ENCODE measurements around the gene RRP1B.
A peak's percentile ranks its signal among the peaks of the same experiment; 100 is the strongest.

The RRP1B gene

DNA sequence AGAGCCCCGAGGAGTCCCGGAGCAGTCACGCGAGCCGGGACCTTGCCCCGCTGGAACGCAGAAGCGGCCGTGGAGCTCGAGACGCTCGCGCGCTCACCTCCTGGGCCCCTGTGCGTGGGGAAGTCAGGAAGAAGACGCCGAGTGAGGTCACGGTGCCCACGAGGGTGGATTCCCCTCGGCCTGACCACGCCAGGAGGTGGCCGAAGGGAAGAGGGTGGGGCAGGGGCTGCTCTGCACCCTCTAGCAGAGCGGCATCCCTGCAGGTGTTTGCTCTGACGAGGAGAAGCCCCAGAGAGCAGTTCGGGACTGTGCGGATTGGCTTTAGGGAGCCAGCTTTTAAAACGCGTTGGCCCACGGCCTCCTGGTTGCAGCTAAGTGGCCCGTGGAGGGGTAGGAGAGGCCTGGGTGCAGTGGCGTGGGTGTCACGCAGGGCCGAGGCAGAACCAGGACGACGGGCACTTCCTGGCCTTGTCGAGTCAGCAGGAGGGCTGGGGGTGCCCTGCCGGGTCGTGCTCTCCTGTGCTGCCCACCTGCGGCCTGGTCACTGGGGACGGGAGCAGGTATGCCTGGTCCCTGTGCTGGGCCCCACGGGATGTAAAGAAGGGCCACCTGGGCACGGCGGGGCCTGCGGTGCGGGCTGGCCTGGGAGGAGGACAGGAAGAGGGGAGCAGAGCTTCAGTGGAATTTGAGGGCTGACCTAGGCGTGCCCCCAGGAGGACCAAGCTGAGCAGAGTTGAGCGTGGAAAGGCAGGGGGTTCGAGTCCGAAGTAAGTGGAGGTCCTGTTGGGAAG is 60.6 kb downstream of the RRP1B start:
- Histone ChIP-seq H3K4ac (ENCODE audit: low read depth, low read length) (peak overlapping the region; percentile 88), H3K79me2 (ENCODE audit: control insufficient read depth, insufficient read depth, low read length) (peaks cover 15% of the 10 kb centered on the region), H3K18ac (ENCODE audit: low read length) (peak overlapping the region; percentile 35), H3K27me3 (ENCODE audit: insufficient read depth, low read length, poor library complexity) (no peaks in the 10 kb centered on the region), H2BK5ac (ENCODE audit: low read length) (no peak overlapping the region), H2AK5ac (ENCODE audit: low read length) (no peak overlapping the region), H3K4me1 (ENCODE audit: control insufficient read depth, low read depth, low read length) (peaks cover 2% of the 10 kb centered on the region), H3K4me2 (ENCODE audit: low read length) (peak overlapping the region; percentile 67), H3K9ac (ENCODE audit: low read length) (peak overlapping the region; percentile 91), H3K4me3 (ENCODE audit: low read length) (peak overlapping the region; percentile 79), H4K8ac (ENCODE audit: low read depth, low read length) (no peak overlapping the region), H3K36me3 (ENCODE audit: control insufficient read depth, insufficient read depth, low read length) (peaks cover 1% of the 10 kb centered on the region), H2BK15ac (replicated peaks; ENCODE audit: low read depth) (no peak overlapping the region), H3K23ac (ENCODE audit: low read length) (peak overlapping the region; percentile 94), H3K27ac (ENCODE audit: low read depth, low read length) (no peak overlapping the region), H3K79me1 (ENCODE audit: low read length) (peaks cover 20% of the 10 kb centered on the region), H4K5ac (ENCODE audit: low read length) (no peak overlapping the region), H2BK120ac (ENCODE audit: low read depth, low read length) (no peak overlapping the region), H3K56ac (ENCODE audit: low read length) (peak overlapping the region; percentile 99)
- WGBS (ENCODE audit: extremely low coverage, insufficient coverage, low lambda C conversion rate): no CpG with 5 or more reads among the region's 49 CpGs
- no peak for DNase-seq

DNA sequence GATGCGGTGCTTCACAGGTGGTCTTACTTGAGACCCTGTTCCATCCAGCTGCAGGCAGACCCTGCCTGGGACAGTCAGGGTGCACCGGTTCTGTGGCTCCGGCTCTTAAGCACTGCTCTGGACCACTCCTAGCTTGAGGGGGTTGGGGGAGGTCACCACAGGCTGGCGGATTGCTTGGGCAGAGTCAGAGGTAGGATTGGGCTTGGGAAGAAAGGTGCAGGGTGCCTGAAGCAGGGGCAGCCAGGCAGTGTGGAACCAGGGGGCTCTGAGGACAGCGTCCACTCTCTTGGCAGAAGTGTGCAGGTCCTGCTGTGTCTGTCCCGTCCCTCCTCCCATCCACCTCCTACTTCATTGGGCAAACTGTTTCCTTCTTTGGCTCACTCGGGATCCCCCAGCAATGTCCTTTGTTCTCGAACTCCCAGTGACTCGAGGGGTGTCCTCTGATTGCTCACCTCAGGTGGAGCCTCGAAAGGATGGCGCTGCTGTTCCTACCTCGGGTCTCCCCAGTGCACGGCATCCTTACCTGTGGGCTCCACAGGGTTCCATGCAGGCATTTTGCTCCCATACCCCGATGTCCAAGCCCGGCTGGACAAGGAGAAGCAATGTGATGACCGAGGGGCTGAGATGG is 61.3 kb downstream of the RRP1B start:
- Histone ChIP-seq H2BK5ac (ENCODE audit: low read length) (no peak overlapping the region), H3K56ac (ENCODE audit: low read length) (peak overlapping the region; percentile 99), H3K23ac (ENCODE audit: low read length) (peak overlapping the region; percentile 95), H2BK15ac (replicated peaks; ENCODE audit: low read depth) (no peak overlapping the region), H2AK5ac (ENCODE audit: low read length) (no peak overlapping the region), H3K36me3 (ENCODE audit: control insufficient read depth, insufficient read depth, low read length) (peaks cover 1% of the 10 kb centered on the region), H3K9ac (ENCODE audit: low read length) (peak overlapping the region; percentile 91), H3K27me3 (ENCODE audit: insufficient read depth, low read length, poor library complexity) (no peaks in the 10 kb centered on the region), H3K27ac (ENCODE audit: low read depth, low read length) (no peak overlapping the region), H3K18ac (ENCODE audit: low read length) (no peak overlapping the region), H3K4me1 (ENCODE audit: control insufficient read depth, low read depth, low read length) (peaks cover 2% of the 10 kb centered on the region), H3K79me2 (ENCODE audit: control insufficient read depth, insufficient read depth, low read length) (peaks cover 15% of the 10 kb centered on the region), H3K4ac (ENCODE audit: low read depth, low read length) (no peak overlapping the region), H3K4me3 (ENCODE audit: low read length) (no peak overlapping the region), H3K4me2 (ENCODE audit: low read length) (peak overlapping the region; percentile 67), H4K8ac (ENCODE audit: low read depth, low read length) (no peak overlapping the region), H2BK120ac (ENCODE audit: low read depth, low read length) (no peak overlapping the region), H3K79me1 (ENCODE audit: low read length) (peaks cover 20% of the 10 kb centered on the region), H4K5ac (ENCODE audit: low read length) (no peak overlapping the region)
- no peak for DNase-seq
- no CpG with 5 or more reads among the region's 16 CpGs for WGBS (ENCODE audit: extremely low coverage, insufficient coverage, low lambda C conversion rate)

DNA sequence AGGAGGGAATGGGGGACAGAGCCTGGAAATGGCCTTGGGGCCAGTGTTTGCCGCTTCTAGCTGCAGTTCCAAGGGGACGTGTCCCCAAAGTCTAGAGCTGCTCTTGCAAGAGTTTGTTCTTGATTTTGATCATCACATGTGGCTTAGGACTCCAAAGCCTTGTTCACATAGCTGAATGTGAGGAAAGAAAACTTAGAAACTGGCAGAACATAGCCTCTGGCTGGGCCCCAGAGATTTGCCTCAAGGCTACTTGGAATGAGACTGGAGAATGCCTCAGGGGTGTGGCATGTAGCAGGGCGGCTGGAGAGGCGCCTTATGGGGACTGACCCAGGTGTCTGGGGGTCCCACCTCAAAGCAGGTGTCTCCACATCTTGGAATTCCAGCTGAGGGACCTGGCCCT is 61.8 kb downstream of the RRP1B start:
- H3K27ac ChIP-seq (ENCODE audit: low read depth, low read length): no peak overlapping the region
- no peaks in the 10 kb centered on the region for H3K27me3 ChIP-seq (ENCODE audit: insufficient read depth, low read length, poor library complexity)
- H2BK5ac ChIP-seq (ENCODE audit: low read length): no peak overlapping the region
- no peak overlapping the region for H3K18ac ChIP-seq (ENCODE audit: low read length)
- no peak overlapping the region for H4K8ac ChIP-seq (ENCODE audit: low read depth, low read length)
- no peak overlapping the region for H3K56ac ChIP-seq (ENCODE audit: low read length)
- H3K4me3 ChIP-seq (ENCODE audit: low read length): no peak overlapping the region
- peaks cover 20% of the 10 kb centered on the region for H3K79me1 ChIP-seq (ENCODE audit: low read length)
- no CpG with 5 or more reads among the region's 4 CpGs for WGBS (ENCODE audit: extremely low coverage, insufficient coverage, low lambda C conversion rate)
- no peak overlapping the region for H2AK5ac ChIP-seq (ENCODE audit: low read length)
- peaks cover 1% of the 10 kb centered on the region for H3K36me3 ChIP-seq (ENCODE audit: control insufficient read depth, insufficient read depth, low read length)
- H3K79me2 ChIP-seq (ENCODE audit: control insufficient read depth, insufficient read depth, low read length): peaks cover 15% of the 10 kb centered on the region
- H3K4ac ChIP-seq (ENCODE audit: low read depth, low read length): no peak overlapping the region
- no peak overlapping the region for H3K9ac ChIP-seq (ENCODE audit: low read length)
- no peak overlapping the region for H3K23ac ChIP-seq (ENCODE audit: low read length)
- peaks cover 2% of the 10 kb centered on the region for H3K4me1 ChIP-seq (ENCODE audit: control insufficient read depth, low read depth, low read length)
- no peak overlapping the region for H2BK15ac ChIP-seq (replicated peaks; ENCODE audit: low read depth)
- DNase-seq: no peak
- H2BK120ac ChIP-seq (ENCODE audit: low read depth, low read length): no peak overlapping the region
- H3K4me2 ChIP-seq (ENCODE audit: low read length): no peak overlapping the region
- H4K5ac ChIP-seq (ENCODE audit: low read length): no peak overlapping the region

DNA sequence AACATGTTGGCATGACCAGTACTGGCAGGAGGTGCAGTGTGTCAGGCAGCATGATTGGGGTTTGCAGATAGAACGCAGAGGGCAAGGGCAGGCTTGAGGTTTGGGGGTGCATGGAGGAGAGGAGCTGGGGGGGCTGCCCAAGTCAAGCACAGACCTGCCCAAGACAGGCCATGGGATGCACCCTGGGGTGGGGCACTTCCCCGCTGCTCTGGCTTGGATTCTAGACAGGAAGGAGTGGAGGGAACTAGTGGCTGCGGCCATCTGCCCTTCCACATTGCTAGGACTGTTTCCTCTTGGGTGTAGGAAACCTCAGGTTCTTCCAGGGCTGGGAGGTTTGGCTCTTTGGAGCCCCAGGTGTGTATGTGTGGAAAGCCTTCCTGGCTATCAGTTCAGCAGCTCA is 62.6 kb downstream of the RRP1B start:
- Histone ChIP-seq H3K36me3 (ENCODE audit: control insufficient read depth, insufficient read depth, low read length) (peaks cover 1% of the 10 kb centered on the region), H3K27me3 (ENCODE audit: insufficient read depth, low read length, poor library complexity) (no peaks in the 10 kb centered on the region), H3K56ac (ENCODE audit: low read length) (peak overlapping the region; percentile 15), H2BK15ac (replicated peaks; ENCODE audit: low read depth) (no peak overlapping the region), H3K4me1 (ENCODE audit: control insufficient read depth, low read depth, low read length) (peaks cover 2% of the 10 kb centered on the region), H3K4me3 (ENCODE audit: low read length) (no peak overlapping the region), H3K9ac (ENCODE audit: low read length) (no peak overlapping the region), H2BK5ac (ENCODE audit: low read length) (no peak overlapping the region), H3K27ac (ENCODE audit: low read depth, low read length) (no peak overlapping the region), H2AK5ac (ENCODE audit: low read length) (no peak overlapping the region), H3K4ac (ENCODE audit: low read depth, low read length) (no peak overlapping the region), H3K79me1 (ENCODE audit: low read length) (peaks cover 22% of the 10 kb centered on the region), H4K5ac (ENCODE audit: low read length) (no peak overlapping the region), H3K18ac (ENCODE audit: low read length) (no peak overlapping the region), H3K23ac (ENCODE audit: low read length) (no peak overlapping the region), H3K79me2 (ENCODE audit: control insufficient read depth, insufficient read depth, low read length) (peaks cover 18% of the 10 kb centered on the region), H4K8ac (ENCODE audit: low read depth, low read length) (no peak overlapping the region), H2BK120ac (ENCODE audit: low read depth, low read length) (no peak overlapping the region), H3K4me2 (ENCODE audit: low read length) (no peak overlapping the region)
- no peak for DNase-seq
- WGBS (ENCODE audit: extremely low coverage, insufficient coverage, low lambda C conversion rate): no CpG with 5 or more reads among the region's 3 CpGs

DNA sequence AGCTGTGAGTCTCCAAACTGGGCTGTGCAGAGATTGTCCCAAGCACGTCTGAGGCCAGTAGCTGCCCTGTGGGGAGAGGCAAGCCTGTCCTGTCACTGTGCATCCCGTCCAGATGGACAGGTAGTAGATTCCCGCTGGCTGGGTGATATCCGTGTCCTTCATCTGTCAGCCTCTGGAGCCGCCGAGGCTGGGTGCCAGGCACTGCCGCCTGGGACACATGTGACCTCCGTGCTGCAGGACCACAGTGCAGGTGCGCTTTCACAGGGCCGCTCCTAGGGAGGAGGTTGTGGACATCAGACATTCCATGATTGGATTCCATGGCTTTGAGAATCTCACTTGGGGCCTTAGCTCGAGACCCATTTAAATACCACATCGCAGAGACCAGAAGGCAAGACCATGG is 64.3 kb downstream of the RRP1B start:
- H3K18ac ChIP-seq (ENCODE audit: low read length): no peak overlapping the region
- peaks cover 25% of the 10 kb centered on the region for H3K79me1 ChIP-seq (ENCODE audit: low read length)
- H3K4me1 ChIP-seq (ENCODE audit: control insufficient read depth, low read depth, low read length): peaks cover 4% of the 10 kb centered on the region
- H2AK5ac ChIP-seq (ENCODE audit: low read length): no peak overlapping the region
- no peak overlapping the region for H3K4me2 ChIP-seq (ENCODE audit: low read length)
- no peak overlapping the region for H3K27ac ChIP-seq (ENCODE audit: low read depth, low read length)
- no peak overlapping the region for H3K4ac ChIP-seq (ENCODE audit: low read depth, low read length)
- no peak overlapping the region for H4K8ac ChIP-seq (ENCODE audit: low read depth, low read length)
- H3K4me3 ChIP-seq (ENCODE audit: low read length): no peak overlapping the region
- no peak overlapping the region for H4K5ac ChIP-seq (ENCODE audit: low read length)
- H3K23ac ChIP-seq (ENCODE audit: low read length): no peak overlapping the region
- no CpG with 5 or more reads among the region's 12 CpGs for WGBS (ENCODE audit: extremely low coverage, insufficient coverage, low lambda C conversion rate)
- H2BK120ac ChIP-seq (ENCODE audit: low read depth, low read length): no peak overlapping the region
- no peak overlapping the region for H3K9ac ChIP-seq (ENCODE audit: low read length)
- H3K36me3 ChIP-seq (ENCODE audit: control insufficient read depth, insufficient read depth, low read length): peaks cover 1% of the 10 kb centered on the region
- no peaks in the 10 kb centered on the region for H3K27me3 ChIP-seq (ENCODE audit: insufficient read depth, low read length, poor library complexity)
- DNase-seq: no peak
- H2BK5ac ChIP-seq (ENCODE audit: low read length): no peak overlapping the region
- H3K79me2 ChIP-seq (ENCODE audit: control insufficient read depth, insufficient read depth, low read length): peaks cover 23% of the 10 kb centered on the region
- no peak overlapping the region for H3K56ac ChIP-seq (ENCODE audit: low read length)
- H2BK15ac ChIP-seq (replicated peaks; ENCODE audit: low read depth): no peak overlapping the region

Measured in mesendoderm (in vitro differentiated cells).